Cardiac muscle cell (in vitro differentiated cells and primary cell): ENCODE results near the gene LIX1. TPM values are rescaled to one million over a fixed set of nuclear protein-coding genes. Genes with fewer than 3 reads are reported as not detected.
A peak's percentile ranks its signal among the peaks of the same experiment; 100 is the strongest.

Experiments
- DNase-seq, 2 donors: peaks; one replicate each; pipeline versions ENCODE4 v3.0.0 to v3.0.0-alpha.2; 2010 to 2017; ENCODE audit warnings: low read depth in 1 of 2, low spot score in 1 of 2
- H3K27ac ChIP-seq: fragments of 200-600 bp; sonication (generic); 2 replicates; pipeline ENCODE4 v1.5.1; 2016
- H3K27me3 ChIP-seq: fragments of 200-600 bp; sonication (generic); 2 replicates; pipeline ENCODE4 v1.6.0; 2016; ENCODE audit warnings: control low read depth
- H3K36me3 ChIP-seq: fragments of 200-600 bp; sonication (generic); 2 replicates; pipeline ENCODE4 v1.5.1; 2016; ENCODE audit warnings: control low read depth
- H3K4me1 ChIP-seq: fragments of 200-600 bp; sonication (generic); 2 replicates; pipeline ENCODE4 v1.8.1; 2017; ENCODE audit warnings: low read depth, mild to moderate bottlenecking, mixed run types
- H3K4me3 ChIP-seq: fragments of 200-600 bp; sonication (generic); 2 replicates; pipeline ENCODE4 v1.5.1; 2016; ENCODE audit warnings: mild to moderate bottlenecking
- H3K9me3 ChIP-seq: fragments of 200-600 bp; sonication (generic); 2 replicates; pipeline ENCODE4 v1.5.1; 2017; ENCODE audit warnings: low read depth, mild to moderate bottlenecking, control low read depth
- CTCF ChIP-seq: IDR thresholded peaks from 2 replicates; pipeline ENCODE4 v1.5.1; 2012; ENCODE audit warnings: low read depth, mild to moderate bottlenecking, low read length
- polyA plus RNA-seq: library from polyadenylated mRNA; unstranded; fragments of >200 nt; fragmentation: Nextera tagmentation; extraction: Ambion mirVana; gene quantifications from 2 replicates; pipeline ENCODE4 v1.2.1, GENCODE V29; 2016
- total RNA-seq: library from RNA; depleted of rRNA; stranded (reverse); fragments of >200 nt; gene quantifications from 2 replicates; pipeline ENCODE4 v1.2.3, GENCODE V29; 2016

The LIX1 gene
- total and polyA plus RNA-seq, 2 experiments from 2014 or later, result 68.1 to 96.0 TPM

- no peak for DNase-seq
- H3K9me3 ChIP-seq, result no peaks in the 10 kb centered on the region
- peaks cover 13% of the 10 kb centered on the region for H3K4me1 ChIP-seq
- H3K36me3 ChIP-seq, result no peaks in the 10 kb centered on the region
- H3K27me3 ChIP-seq, result no peaks in the 10 kb centered on the region
- no peak for TF ChIP-seq CTCF
- H3K27ac ChIP-seq, result peak overlapping the region; percentile 44
- no peak overlapping the region for H3K4me3 ChIP-seq
These were observed 63.3 kb downstream of the LIX1 start for GRCh38 chr5:97078958-97079743.

GRCh38 chr5:97077246-97077645 lies 65.2 kb downstream of the LIX1 start:
- Histone ChIP-seq H3K4me3 (no peak overlapping the region), H3K27me3 (no peaks in the 10 kb centered on the region), H3K9me3 (no peaks in the 10 kb centered on the region), H3K27ac (no peak overlapping the region), H3K36me3 (no peaks in the 10 kb centered on the region), H3K4me1 (peaks cover 13% of the 10 kb centered on the region)
- DNase-seq, result no peak
- no peak for TF ChIP-seq CTCF

GRCh38 chr5:97076098-97076497 lies 66.3 kb downstream of the LIX1 start:
- no peak overlapping the region for H3K27ac ChIP-seq
- H3K4me1 ChIP-seq, result peaks cover 13% of the 10 kb centered on the region
- no peaks in the 10 kb centered on the region for H3K9me3 ChIP-seq
- H3K27me3 ChIP-seq, result no peaks in the 10 kb centered on the region
- TF ChIP-seq CTCF, result no peak
- no peaks in the 10 kb centered on the region for H3K36me3 ChIP-seq
- no peak for DNase-seq
- no peak overlapping the region for H3K4me3 ChIP-seq

GRCh38 chr5:97075649-97076048 lies 66.8 kb downstream of the LIX1 start:
- no peaks in the 10 kb centered on the region for H3K36me3 ChIP-seq
- no peak overlapping the region for H3K4me3 ChIP-seq
- H3K27ac ChIP-seq, result no peak overlapping the region
- DNase-seq, result no peak
- TF ChIP-seq CTCF, result no peak
- H3K4me1 ChIP-seq, result peaks cover 13% of the 10 kb centered on the region
- no peaks in the 10 kb centered on the region for H3K9me3 ChIP-seq
- no peaks in the 10 kb centered on the region for H3K27me3 ChIP-seq

GRCh38 chr5:97074859-97075489 lies 67.4 kb downstream of the LIX1 start:
- Histone ChIP-seq H3K4me1 (peaks cover 13% of the 10 kb centered on the region), H3K36me3 (no peaks in the 10 kb centered on the region), H3K4me3 (no peak overlapping the region), H3K27me3 (no peaks in the 10 kb centered on the region), H3K9me3 (no peaks in the 10 kb centered on the region), H3K27ac (no peak overlapping the region)
- no peak for TF ChIP-seq CTCF
- no peak for DNase-seq
